H1 (cell line): ENCODE results near the gene GPR21. TPM values are rescaled to one million over a fixed set of nuclear protein-coding genes. Genes with fewer than 3 reads are reported as not detected.

Experiments used
- CTCF ChIA-PET: fragments of 300-600 bp; sonication (Branson Sonifier 250); formaldehyde crosslinking; loops from one replicate; lab custom pipeline; 2021; ENCODE audit not compliant: partially characterized antibody; lab: Charles Lee
- POLR2A ChIA-PET: fragments of 300-600 bp; sonication (Branson Sonifier 250); formaldehyde crosslinking; loops from one replicate; lab custom pipeline; 2021; ENCODE audit warnings: inconsistent platforms; ENCODE audit not compliant: partially characterized antibody; lab: Charles Lee
- DNase-seq, 2 experiments: peaks; one replicate each; pipeline versions ENCODE4 v3.0.0 to v3.0.0-alpha.2; 2010 to 2022; ENCODE audit warnings: low spot score in 2 of 2, low read depth in 1 of 2, mixed read lengths in 1 of 2
- FAIRE-seq: peaks from 2 replicates; lab custom pipeline; 2011; peaks lifted over from hg19 to GRCh38; lab: Jason Lieb, UNC
- H2AFZ ChIP-seq: 2 replicates; pipeline ENCODE4 v1.8.1; 2012; ENCODE audit warnings: low read length, inconsistent platforms
- H2AK5ac ChIP-seq: 2 replicates; pipeline ENCODE4 v1.6.1; 2013; ENCODE audit warnings: low read depth, low read length
- H2BK120ac ChIP-seq: replicated peaks from 2 replicates; pipeline ENCODE3; 2013; ENCODE audit warnings: low read depth, low read length, inconsistent platforms
- H2BK12ac ChIP-seq: 2 replicates; pipeline ENCODE4 v1.6.1; 2013; ENCODE audit warnings: low read depth, low read length
- H2BK15ac ChIP-seq: 2 replicates; pipeline ENCODE4 v1.6.1; 2013; ENCODE audit warnings: low read length
- H2BK20ac ChIP-seq: 2 replicates; pipeline ENCODE4 v1.6.1; 2013; ENCODE audit warnings: low read length
- H2BK5ac ChIP-seq: 2 replicates; pipeline ENCODE4 v1.6.1; 2013; ENCODE audit warnings: low read depth, low read length
- H3K14ac ChIP-seq: 2 replicates; pipeline ENCODE4 v1.6.1; 2013; ENCODE audit warnings: inconsistent platforms; ENCODE audit not compliant: insufficient read length
- H3K18ac ChIP-seq: 2 replicates; pipeline ENCODE4 v1.6.1; 2013; ENCODE audit warnings: low read length; ENCODE audit errors: extremely low read depth
- H3K23ac ChIP-seq: 2 replicates; pipeline ENCODE4 v1.6.1; 2013; ENCODE audit warnings: inconsistent platforms; ENCODE audit not compliant: insufficient read length
- H3K23me2 ChIP-seq: 2 replicates; pipeline ENCODE4 v1.6.1; 2013; ENCODE audit warnings: low read depth, low read length
- H3K27ac ChIP-seq: 2 replicates; pipeline ENCODE4 v1.6.1; 2011; ENCODE audit warnings: low read depth, low read length, inconsistent platforms
- H3K27me3 ChIP-seq, 4 experiments: replicated peaks in 1 of 4; 1 replicate in 1 of 4; 2 replicates in 3 of 4; pipeline versions ENCODE4 v1.6.1 to v1.8.1; 2011 to 2013; ENCODE audit warnings: low read length in 3 of 4, mild to moderate bottlenecking in 3 of 4, inconsistent platforms in 2 of 4, mixed read lengths in 2 of 4, moderate library complexity in 1 of 4; ENCODE audit not compliant: control insufficient read depth in 3 of 4, insufficient read depth in 3 of 4; ENCODE audit errors: extremely low read depth in 1 of 4
- H3K36me3 ChIP-seq, 4 experiments: 2 replicates each; pipeline versions ENCODE4 v1.6.1 to v1.8.1; 2011 to 2013; ENCODE audit warnings: mild to moderate bottlenecking in 4 of 4, low read length in 3 of 4, moderate library complexity in 2 of 4, control low read depth in 1 of 4, inconsistent platforms in 1 of 4; ENCODE audit not compliant: insufficient read depth in 4 of 4, control insufficient read depth in 2 of 4
- H3K4ac ChIP-seq: replicated peaks from 2 replicates; pipeline ENCODE3; 2013; ENCODE audit warnings: low read length, low read depth, mixed read lengths, inconsistent platforms; ENCODE audit not compliant: insufficient read length
- H3K4me1 ChIP-seq, 4 experiments: replicated peaks in 1 of 4; 1 replicate in 1 of 4; 2 replicates in 3 of 4; pipeline versions ENCODE4 v1.6.1 to v1.8.1; 2011 to 2013; ENCODE audit warnings: low read length in 3 of 4, inconsistent platforms in 2 of 4, mixed read lengths in 1 of 4; ENCODE audit not compliant: insufficient read depth in 4 of 4, control insufficient read depth in 3 of 4
- H3K4me2 ChIP-seq, 2 experiments: 2 replicates each; pipeline versions ENCODE4 v1.6.1 to v1.8.1; 2011 to 2013; ENCODE audit warnings: low read depth in 2 of 2, low read length in 2 of 2, control low read depth in 1 of 2, inconsistent platforms in 1 of 2, mild to moderate bottlenecking in 1 of 2; ENCODE audit not compliant: insufficient read depth in 1 of 2
- H3K4me3 ChIP-seq, 4 experiments: fragments of 200-600, 300-600 bp in 1 of 4; sonication (generic), shearing (Covaris generic), sonication (Bioruptor Twin) in 1 of 4; 2 replicates each; pipeline versions ENCODE4 v1.5.1 to v1.8.1; 2011 to 2016; ENCODE audit warnings: low read length in 4 of 4, low read depth in 3 of 4, control low read depth in 2 of 4, inconsistent platforms in 2 of 4, mild to moderate bottlenecking in 2 of 4, mixed read lengths in 1 of 4, moderate library complexity in 1 of 4; ENCODE audit not compliant: insufficient read depth in 2 of 4; ENCODE audit errors: extremely low read depth in 1 of 4
- H3K56ac ChIP-seq: replicated peaks from 2 replicates; pipeline ENCODE3; 2013; ENCODE audit warnings: low read depth, mild to moderate bottlenecking, mixed read lengths, low read length, inconsistent platforms; ENCODE audit not compliant: insufficient read length
- H3K79me1 ChIP-seq: 2 replicates; pipeline ENCODE4 v1.6.1; 2013; ENCODE audit warnings: low read depth, low read length, control low read depth
- H3K79me2 ChIP-seq, 2 experiments: 2 replicates each; pipeline versions ENCODE4 v1.6.1 to v1.8.1; 2012 to 2013; ENCODE audit warnings: low read length in 2 of 2, mild to moderate bottlenecking in 2 of 2, inconsistent platforms in 1 of 2; ENCODE audit not compliant: insufficient read depth in 2 of 2, control insufficient read depth in 1 of 2
- H3K9ac ChIP-seq, 4 experiments: replicated peaks in 1 of 4; 1 replicate in 1 of 4; 2 replicates in 3 of 4; pipeline versions ENCODE4 v1.6.1 to v1.8.1; 2011 to 2013; ENCODE audit warnings: low read depth in 3 of 4, low read length in 3 of 4, control low read depth in 2 of 4, mild to moderate bottlenecking in 2 of 4, moderate library complexity in 2 of 4, inconsistent platforms in 1 of 4; ENCODE audit errors: extremely low read depth in 1 of 4
- H3K9me3 ChIP-seq, 2 experiments: 2 replicates each; pipeline versions ENCODE4 v1.6.1 to v1.8.1; 2012 to 2013; ENCODE audit warnings: mild to moderate bottlenecking in 2 of 2, moderate library complexity in 2 of 2, control low read depth in 1 of 2, inconsistent platforms in 1 of 2, low read depth in 1 of 2, low read length in 1 of 2, mixed read lengths in 1 of 2; ENCODE audit not compliant: insufficient read depth in 2 of 2
- H4K20me1 ChIP-seq, 2 experiments: replicated peaks in 1 of 2; 2 replicates each; pipeline versions ENCODE3 to v1.8.1; 2011 to 2013; ENCODE audit warnings: inconsistent platforms in 2 of 2, low read length in 2 of 2, mild to moderate bottlenecking in 1 of 2; ENCODE audit not compliant: insufficient read depth in 2 of 2, control insufficient read depth in 1 of 2
- H4K5ac ChIP-seq: 2 replicates; pipeline ENCODE4 v1.6.1; 2013; ENCODE audit warnings: low read length, low read depth, mixed read lengths, inconsistent platforms; ENCODE audit not compliant: insufficient read length
- H4K8ac ChIP-seq: 2 replicates; pipeline ENCODE4 v1.8.0; 2013; ENCODE audit warnings: mild to moderate bottlenecking, moderate library complexity, low read length, inconsistent platforms; ENCODE audit not compliant: insufficient read depth; ENCODE audit errors: extremely low read depth
- H4K91ac ChIP-seq: replicated peaks from 2 replicates; pipeline ENCODE3; 2013; ENCODE audit warnings: low read length, mixed read lengths, inconsistent platforms; ENCODE audit not compliant: insufficient read length
- BRCA1 ChIP-seq: IDR thresholded peaks from 2 replicates; pipeline ENCODE4 v1.6.1; 2012; ENCODE audit warnings: low read depth, low read length, improper control_type of control experiment
- CHD1 ChIP-seq: IDR thresholded peaks from 2 replicates; pipeline ENCODE4 v1.6.1; 2012; ENCODE audit warnings: low read depth, low read length, improper control_type of control experiment
- CREB1 ChIP-seq: IDR thresholded peaks from 2 replicates; pipeline ENCODE4 v1.6.1; 2012; ENCODE audit warnings: inconsistent platforms
- EGR1 ChIP-seq: IDR thresholded peaks from 2 replicates; pipeline ENCODE4 v1.6.1; 2011; ENCODE audit warnings: low read depth, low read length, borderline replicate concordance
- GTF2F1 ChIP-seq: IDR thresholded peaks from 2 replicates; pipeline ENCODE4 v1.6.1; 2012; ENCODE audit warnings: low read depth, low read length, improper control_type of control experiment, borderline replicate concordance
- JUN ChIP-seq: IDR thresholded peaks from 2 replicates; pipeline ENCODE4 v1.6.1; 2011; ENCODE audit warnings: low read depth, mild to moderate bottlenecking, improper control_type of control experiment, low read length
- POLR2A ChIP-seq, 2 experiments: IDR thresholded peaks; 1 replicate in 1 of 2; 2 replicates in 1 of 2; pipeline ENCODE4 v1.6.1; 2011; ENCODE audit warnings: low read depth in 2 of 2, low read length in 2 of 2, mild to moderate bottlenecking in 2 of 2; ENCODE audit errors: control extremely low read depth in 1 of 2
- RAD21 ChIP-seq, 2 experiments: IDR thresholded peaks in 1 of 2; conservative IDR thresholded peaks in 1 of 2; 2 replicates each; pipeline ENCODE4 v1.6.1; 2011; ENCODE audit warnings: low read depth in 2 of 2, low read length in 2 of 2, improper control_type of control experiment in 1 of 2, inconsistent platforms in 1 of 2, mild to moderate bottlenecking in 1 of 2, moderate library complexity in 1 of 2
- SIN3A ChIP-seq, 2 experiments: IDR thresholded peaks in 1 of 2; conservative IDR thresholded peaks in 1 of 2; 2 replicates each; pipeline ENCODE4 v1.6.1; 2011 to 2012; ENCODE audit warnings: low read length in 2 of 2, improper control_type of control experiment in 1 of 2, low read depth in 1 of 2, mild to moderate bottlenecking in 1 of 2
- SIRT6 ChIP-seq: IDR thresholded peaks from one replicate; pipeline ENCODE4 v1.7.1; 2012; ENCODE audit warnings: low read length, inconsistent platforms
- SP4 ChIP-seq: IDR thresholded peaks from 2 replicates; pipeline ENCODE4 v1.6.1; 2012; ENCODE audit warnings: low read length, inconsistent platforms
- TAF7 ChIP-seq: optimal IDR thresholded peaks from 2 replicates; pipeline ENCODE3; 2011; ENCODE audit warnings: low read depth, mild to moderate bottlenecking, inconsistent platforms, low read length, moderate library complexity, borderline replicate concordance
- TCF12 ChIP-seq: IDR thresholded peaks from 2 replicates; pipeline ENCODE4 v1.6.1; 2011; ENCODE audit warnings: low read depth, mild to moderate bottlenecking, low read length
- TEAD4 ChIP-seq: IDR thresholded peaks from 2 replicates; pipeline ENCODE4 v1.6.1; 2012; ENCODE audit warnings: low read depth, low read length, inconsistent platforms, mixed read lengths
- WGBS, 2 experiments: shearing (Covaris generic) in 1 of 2; methylation state at CpG; one replicate each; pipeline versions ENCODE4 v1.1.6 to v1.1.7; 2013 to 2015; ENCODE audit warnings: low lambda C conversion rate in 2 of 2, mixed read lengths in 2 of 2, inconsistent platforms in 1 of 2, low coverage in 1 of 2, missing lambda C conversion rate in 1 of 2; ENCODE audit not compliant: insufficient replicate concordance in 2 of 2, insufficient coverage in 1 of 2, insufficient read length in 1 of 2; ENCODE audit errors: extremely low coverage in 1 of 2, missing lambda C conversion rate in 1 of 2; 5-methylcytosine and 5-hydroxymethylcytosine counted together
- polyA plus RNA-seq, 7 experiments: library from polyadenylated mRNA; depleted of rRNA in 3 of 7; stranded (reverse) in 5 of 7; unstranded in 2 of 7; fragments of >200 nt in 5 of 7; fragments of 200-250 nt in 2 of 7; gene quantifications; 1 replicate in 5 of 7; 2 replicates in 1 of 7; 4 replicates in 1 of 7; pipeline versions ENCODE4 v1.2.1 to v1.2.3, GENCODE V29; 2011 to 2013; ENCODE audit warnings: missing spikeins in 2 of 7, mixed read lengths in 2 of 7
- total RNA-seq: library from RNA; stranded (reverse); fragmentation: NEBNext Ultra II Directional; extraction: Animal tissue kit (Norgen Biotek cat#: 25700); gene quantifications from 2 replicates; pipeline ENCODE4 v1.2.1, GENCODE V29; 2021
- TF ChIP-seq, protein P1 (sequence below): IDR thresholded peaks from 2 replicates; pipeline ENCODE4 v1.6.1; 2012; ENCODE audit warnings: inconsistent platforms

Gene GPR21
- total and polyA plus RNA-seq, 2 of the 8 experiments (the other 6 are each of a cell fraction or from before 2014, with no cell fraction given), result 0.58 to 0.71 TPM

DNA sequence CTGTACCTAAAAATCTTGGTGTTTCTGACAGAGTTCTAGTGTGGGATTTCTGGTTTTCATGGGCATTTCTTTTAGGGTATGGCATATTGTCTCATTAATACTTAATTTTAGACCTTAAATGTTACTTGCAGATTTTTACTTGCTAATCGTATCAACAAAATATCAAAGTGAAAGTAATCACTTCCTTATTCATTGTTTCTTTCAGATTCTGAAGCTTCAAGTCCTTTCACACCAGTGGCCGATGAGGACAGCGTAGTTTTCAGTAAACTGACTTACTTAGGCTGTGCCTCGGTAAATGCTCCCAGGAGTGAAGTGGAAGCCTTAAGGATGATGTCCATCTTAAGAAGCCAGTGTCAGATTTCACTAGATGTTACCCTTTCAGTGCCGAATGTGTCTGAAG is 47.5 kb upstream of the GPR21 start:
- no peak overlapping the region for H2AFZ ChIP-seq
- WGBS, 2 experiments, result 83% methylated on average over 5 of the region's 5 CpGs; no CpG with 5 or more reads in 1 of the 2 experiments
- TF ChIP-seq SIRT6 (no peak), JUN (no peak), CHD1 (no peak), POLR2A (IDR thresholded peaks at IDR 0.05; ENCODE audit: control extremely low read depth in 1 of 2, low read depth in 2 of 2, low read length in 2 of 2) (no peak), GTF2F1 (no peak), TEAD4 (no peak), EGR1 (no peak), CREB1 (no peak), RAD21 (IDR thresholded peaks at IDR 0.05 in 1 of 2, conservative IDR thresholded peaks at IDR 0.05 in 1 of 2; ENCODE audit: low read depth in 2 of 2, low read length in 2 of 2) (no peak), BRCA1 (no peak), TAF7 (no peak), TCF12 (no peak), SP4 (no peak), SIN3A (conservative IDR thresholded peaks at IDR 0.05 in 1 of 2, IDR thresholded peaks at IDR 0.05 in 1 of 2; ENCODE audit: low read depth in 1 of 2, low read length in 2 of 2) (no peak)
- TF ChIP-seq, protein P1, sequence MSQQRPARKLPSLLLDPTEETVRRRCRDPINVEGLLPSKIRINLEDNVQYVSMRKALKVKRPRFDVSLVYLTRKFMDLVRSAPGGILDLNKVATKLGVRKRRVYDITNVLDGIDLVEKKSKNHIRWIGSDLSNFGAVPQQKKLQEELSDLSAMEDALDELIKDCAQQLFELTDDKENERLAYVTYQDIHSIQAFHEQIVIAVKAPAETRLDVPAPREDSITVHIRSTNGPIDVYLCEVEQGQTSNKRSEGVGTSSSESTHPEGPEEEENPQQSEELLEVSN, result no peak

More for the DNA sequence above, 47.5 kb upstream of the GPR21 start:
- H3K23ac ChIP-seq, result no peak overlapping the region
- H3K9me3 ChIP-seq, result no peaks in the 10 kb centered on the region
- H4K20me1 ChIP-seq, result peaks cover 0 to 2% of the 10 kb centered on the region in 2 experiments
- peaks cover 6 to 41% (median 22%) of the 10 kb centered on the region in 4 experiments for H3K36me3 ChIP-seq
- H2BK5ac ChIP-seq, result no peak overlapping the region
- no peak overlapping the region for H3K9ac ChIP-seq
- H3K4me2 ChIP-seq, result no peak overlapping the region
- no peak overlapping the region for H4K8ac ChIP-seq
- FAIRE-seq (no peak), DNase-seq (no peak)
- H2BK20ac ChIP-seq, result no peak overlapping the region
- no peak overlapping the region for H2BK120ac ChIP-seq
- no peak overlapping the region for H3K18ac ChIP-seq
- peaks cover 0 to 16% of the 10 kb centered on the region in 2 experiments; a peak in 2 of 4 replicates for H3K79me2 ChIP-seq
- H4K91ac ChIP-seq, result no peak overlapping the region
- no peak overlapping the region for H4K5ac ChIP-seq
- no peak overlapping the region for H2AK5ac ChIP-seq
- H3K4me3 ChIP-seq, result no peak overlapping the region
- H3K23me2 ChIP-seq, result no peaks in the 10 kb centered on the region
- no peak overlapping the region for H2BK12ac ChIP-seq
- no peak overlapping the region for H2BK15ac ChIP-seq
- H3K27ac ChIP-seq, result no peak overlapping the region
- no peaks in the 10 kb centered on the region for H3K27me3 ChIP-seq
- H3K14ac ChIP-seq, result no peak overlapping the region
- no peaks in the 10 kb centered on the region for H3K4me1 ChIP-seq
- no peak overlapping the region for H3K4ac ChIP-seq
- ChIA-PET POLR2A (no interaction called here), CTCF (interaction anchor here (1.9 kb wide), 1 partner anchor 9 kb away, joined by 5 read pairs; no protein-coding TSS in a partner anchor)
- no peak overlapping the region for H3K56ac ChIP-seq
- no peaks in the 10 kb centered on the region; the same call in 1 of the 2 replicates for H3K79me1 ChIP-seq
